Activated naive CD4-positive, alpha-beta T cell treated with anti-CD3 and anti-CD28 coated beads, Interleukin-2, amount 50 U/mL, for 72 hours (primary cell): ENCODE data around the gene BPIFA3. TPM values are rescaled to one million over a fixed set of nuclear protein-coding genes. Genes with fewer than 3 reads are reported as not detected.
A peak's percentile ranks its signal among the peaks of the same experiment; 100 is the strongest.
"Not testable (repeated sequence)": the region's sequence is repeated elsewhere in the genome, so short reads cannot be mapped to it uniquely, and the experiment has no call there.

Experiments used
- ATAC-seq, 2 donors: fragments of 150-1000 bp; cut with Tn5 transposase; 2 replicates each; pipeline ENCODE4 v1.10.0; 2021; ENCODE audit warnings: mild to moderate bottlenecking in 2 of 2, moderate library complexity in 2 of 2
- DNase-seq, 2 donors: peaks; one replicate each; pipeline ENCODE4 v3.0.0; 2021 to 2022; ENCODE audit warnings: low spot score in 2 of 2
- H3K27ac Mint-ChIP-seq, 2 donors: one replicate each; pipeline ENCODE4 v1.8.0; 2022; ENCODE audit warnings: mild to moderate bottlenecking in 2 of 2, mixed read lengths in 2 of 2
- H3K36me3 Mint-ChIP-seq, 2 donors: one replicate each; pipeline ENCODE4 v1.8.0; 2022; ENCODE audit warnings: mixed read lengths in 2 of 2
- H3K9me3 Mint-ChIP-seq, 2 donors: one replicate each; pipeline ENCODE4 v1.8.0; 2022; ENCODE audit warnings: mixed read lengths in 2 of 2
- total RNA-seq, 2 donors: library from RNA; stranded (reverse); gene quantifications; one replicate each; pipeline ENCODE4 v1.2.3, GENCODE V29; 2022

The BPIFA3 gene
- not detected for total RNA-seq

DNA sequence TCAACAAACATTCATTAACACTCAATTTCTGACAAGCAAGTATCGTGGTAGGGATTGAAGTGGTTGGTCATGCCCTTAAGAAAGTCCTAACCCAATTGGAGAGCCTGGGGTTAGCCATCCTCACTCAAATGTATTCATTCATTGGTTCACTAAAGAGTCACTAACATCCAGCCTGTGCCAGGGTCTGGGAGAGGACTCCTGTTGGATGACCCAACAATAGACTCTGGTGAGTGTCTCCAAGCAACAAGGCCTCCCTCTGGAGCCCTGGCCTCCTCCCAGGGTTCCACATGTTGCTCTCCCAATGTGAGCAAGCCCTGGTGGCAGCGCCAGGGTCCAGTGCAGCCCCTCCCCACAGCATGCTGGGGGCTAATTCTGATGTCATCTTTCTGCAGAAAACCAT is at the start of gene BPIFA3:
Gene BPIFA3 (plus strand): TSS at position 301 of the 400 bp plus-strand sequence. CDS start 185 bp downstream, outside the sequence.
- no peaks in the 10 kb centered on the region for H3K9me3 Mint-ChIP-seq
- ATAC-seq (no peak), DNase-seq (no peak)
- no peaks in the 10 kb centered on the region for H3K36me3 Mint-ChIP-seq
- no peak within 1 kb of the TSS for H3K27ac Mint-ChIP-seq

DNA sequence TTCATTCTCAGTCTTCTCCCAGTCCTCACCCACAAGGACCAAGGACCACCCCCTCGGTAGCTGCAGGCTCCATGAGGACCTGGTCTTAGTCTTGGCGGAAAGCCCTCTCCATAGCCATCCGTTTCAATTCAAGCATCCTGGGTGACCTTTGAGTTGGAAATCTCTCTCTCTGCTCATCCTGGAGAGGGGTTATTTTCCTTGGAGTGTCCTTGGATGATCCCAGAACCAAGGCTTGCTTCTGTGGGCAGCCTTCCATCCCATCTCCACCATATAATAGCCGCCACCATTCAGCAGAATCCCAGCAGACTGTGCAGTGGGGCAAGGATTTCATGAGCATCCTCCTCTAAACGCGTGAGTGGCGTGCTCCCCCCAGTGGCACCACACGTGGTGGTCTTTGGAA is 49.3 kb upstream of the BPIFA3 start, which contains the start of gene BPIFA2:
Gene BPIFA2 (plus strand): TSS at position 301 of the 400 bp plus-strand sequence. CDS start 987 bp downstream, outside the sequence.
- no peak within 1 kb of the TSS for H3K27ac Mint-ChIP-seq
- ATAC-seq: no peak
- no peak for DNase-seq
- H3K36me3 Mint-ChIP-seq: peaks cover 5 to 9% of the 10 kb centered on the region in 2 donors
- peaks cover 0 to 8% of the 10 kb centered on the region in 2 donors for H3K9me3 Mint-ChIP-seq

DNA sequence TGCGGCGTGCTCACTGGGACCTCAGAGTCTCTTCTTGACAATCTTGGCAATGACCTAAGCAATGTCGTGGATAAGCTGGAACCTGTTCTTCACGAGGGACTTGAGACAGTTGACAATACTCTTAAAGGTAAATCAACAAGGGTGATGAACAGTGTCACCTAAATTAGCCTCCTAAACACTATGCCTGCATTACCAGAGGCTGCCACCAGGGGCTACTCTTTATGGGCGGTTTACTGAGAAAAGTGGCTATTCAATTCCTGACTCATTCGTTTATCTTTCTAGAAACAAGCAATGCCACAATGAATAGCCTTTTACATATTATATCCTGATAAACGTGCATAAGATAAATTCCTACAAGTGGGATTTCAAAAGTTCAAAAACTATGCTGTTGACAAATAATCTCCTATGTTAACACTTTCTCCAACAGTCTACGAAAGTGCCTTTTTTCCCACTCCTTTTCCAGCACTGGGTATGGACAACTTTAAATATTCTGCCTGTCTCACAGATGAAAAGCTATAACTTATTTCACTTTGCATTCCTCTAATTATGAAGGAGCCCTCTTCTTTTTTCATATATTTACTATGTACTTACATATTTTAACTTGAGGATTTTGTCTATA is 47.9 kb upstream of the BPIFA3 start:
- Mint-ChIP-seq H3K9me3 (peaks cover 0 to 8% of the 10 kb centered on the region in 2 donors), H3K36me3 (peaks cover 5 to 9% of the 10 kb centered on the region in 2 donors), H3K27ac (no peak overlapping the region)
- DNase-seq (peak in 1 of 2 donors; percentile 32), ATAC-seq (no peak)

DNA sequence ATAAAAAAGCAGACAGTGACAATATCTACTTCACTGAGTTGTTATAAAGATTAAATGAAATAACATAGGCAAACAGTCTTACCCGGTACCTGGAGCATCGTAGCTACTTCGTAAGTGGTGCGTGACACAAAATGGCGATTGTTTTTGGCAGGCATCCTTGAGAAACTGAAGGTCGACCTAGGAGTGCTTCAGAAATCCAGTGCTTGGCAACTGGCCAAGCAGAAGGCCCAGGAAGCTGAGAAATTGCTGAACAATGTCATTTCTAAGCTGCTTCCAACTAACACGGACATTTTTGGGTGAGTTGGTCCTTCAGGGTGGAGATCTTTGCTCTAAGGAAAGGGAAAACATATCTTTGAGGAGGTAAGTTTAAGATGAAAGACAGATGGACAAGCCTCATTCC is 44.4 kb upstream of the BPIFA3 start:
- peaks cover 0 to 8% of the 10 kb centered on the region in 2 donors for H3K9me3 Mint-ChIP-seq
- DNase-seq: no peak
- H3K27ac Mint-ChIP-seq: no peak overlapping the region
- no peak for ATAC-seq
- H3K36me3 Mint-ChIP-seq: peaks cover 5 to 9% of the 10 kb centered on the region in 2 donors

DNA sequence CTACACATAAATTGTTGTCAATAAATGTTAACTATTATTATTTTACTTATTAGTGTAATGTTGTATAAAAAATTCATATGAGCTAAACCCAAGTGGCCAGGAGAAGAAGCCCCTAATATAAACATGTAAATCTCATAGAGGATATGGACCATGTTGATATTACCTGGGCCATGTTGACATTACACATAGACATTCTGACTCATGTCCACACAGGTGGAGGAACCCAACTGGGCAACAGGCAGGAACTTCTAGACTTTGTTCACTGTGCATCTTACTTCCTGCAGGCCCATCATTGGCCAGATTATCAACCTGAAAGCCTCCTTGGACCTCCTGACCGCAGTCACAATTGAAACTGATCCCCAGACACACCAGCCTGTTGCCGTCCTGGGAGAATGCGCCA is 42.0 kb upstream of the BPIFA3 start:
- DNase-seq (no peak), ATAC-seq (no peak)
- H3K27ac Mint-ChIP-seq: no peak overlapping the region

DNA sequence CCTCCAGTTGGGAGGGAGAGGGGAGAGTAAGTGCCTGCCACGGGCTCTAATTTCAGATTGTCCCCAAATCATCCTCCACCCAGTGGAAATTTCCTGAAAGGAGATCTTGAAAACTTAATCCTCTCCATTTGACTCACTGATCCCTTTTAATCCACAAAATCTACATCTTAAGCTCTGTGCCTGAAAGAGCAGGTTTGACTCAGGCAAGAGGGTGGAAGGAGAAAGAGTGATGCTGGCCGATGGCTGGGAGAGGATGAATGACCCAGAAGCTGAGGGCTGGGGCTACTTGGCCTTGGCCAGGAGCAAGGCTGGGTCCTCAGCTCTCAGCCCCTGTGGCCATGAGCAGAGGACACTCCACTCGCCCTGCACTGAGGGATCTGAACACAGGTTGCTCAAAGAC is 41.1 kb upstream of the BPIFA3 start:
- DNase-seq: no peak
- H3K27ac Mint-ChIP-seq: no peak overlapping the region
- H3K36me3 Mint-ChIP-seq: no peaks in the 10 kb centered on the region
- H3K9me3 Mint-ChIP-seq: no peaks in the 10 kb centered on the region
- ATAC-seq: no peak

More for the DNA sequence above, 42.0 kb upstream of the BPIFA3 start:
- no peaks in the 10 kb centered on the region for H3K36me3 Mint-ChIP-seq
- H3K9me3 Mint-ChIP-seq: no peaks in the 10 kb centered on the region

DNA sequence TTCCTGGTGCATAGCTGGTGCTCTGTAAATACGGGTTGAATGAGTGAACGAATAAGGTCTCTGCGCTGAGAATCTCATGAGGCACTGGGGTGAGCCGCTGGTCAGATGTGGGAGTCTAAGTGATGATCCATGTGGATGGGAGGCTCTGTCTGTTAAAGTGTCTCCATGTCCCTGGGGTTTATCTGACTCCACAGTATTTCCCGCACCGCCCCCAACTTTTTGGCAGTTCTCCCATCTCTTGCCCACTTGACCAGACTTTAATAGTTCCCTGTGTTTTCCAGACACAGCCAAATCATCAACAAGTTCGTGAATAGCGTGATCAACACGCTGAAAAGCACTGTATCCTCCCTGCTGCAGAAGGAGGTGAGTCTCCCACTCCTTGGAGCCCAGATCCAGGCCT is 39.3 kb upstream of the BPIFA3 start:
- H3K36me3 Mint-ChIP-seq: no peaks in the 10 kb centered on the region
- DNase-seq (no peak), ATAC-seq (no peak)
- no peak overlapping the region for H3K27ac Mint-ChIP-seq
- H3K9me3 Mint-ChIP-seq: no peaks in the 10 kb centered on the region

DNA sequence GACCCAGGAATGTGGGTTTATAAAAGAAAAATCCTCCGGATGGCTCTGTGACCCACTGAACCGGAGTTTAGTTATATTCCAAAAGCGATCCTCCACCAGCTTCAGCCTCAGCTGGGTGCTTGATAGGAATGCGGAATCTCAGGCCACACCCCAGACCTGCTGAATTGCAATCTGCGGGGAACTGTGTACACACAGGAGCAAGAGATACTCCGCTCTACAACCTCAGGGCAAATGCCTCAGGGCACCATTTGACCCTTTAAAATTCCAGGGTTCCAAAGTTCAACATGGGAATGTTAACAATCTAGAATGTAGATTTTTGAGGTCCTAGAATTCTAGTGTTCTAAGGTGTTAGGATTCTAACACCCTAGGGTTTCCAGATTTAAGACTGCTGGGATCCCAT is 38.4 kb upstream of the BPIFA3 start:
- no peak overlapping the region for H3K27ac Mint-ChIP-seq
- ATAC-seq (no peak), DNase-seq (no peak)
- H3K9me3 Mint-ChIP-seq: no peaks in the 10 kb centered on the region
- no peaks in the 10 kb centered on the region for H3K36me3 Mint-ChIP-seq

DNA sequence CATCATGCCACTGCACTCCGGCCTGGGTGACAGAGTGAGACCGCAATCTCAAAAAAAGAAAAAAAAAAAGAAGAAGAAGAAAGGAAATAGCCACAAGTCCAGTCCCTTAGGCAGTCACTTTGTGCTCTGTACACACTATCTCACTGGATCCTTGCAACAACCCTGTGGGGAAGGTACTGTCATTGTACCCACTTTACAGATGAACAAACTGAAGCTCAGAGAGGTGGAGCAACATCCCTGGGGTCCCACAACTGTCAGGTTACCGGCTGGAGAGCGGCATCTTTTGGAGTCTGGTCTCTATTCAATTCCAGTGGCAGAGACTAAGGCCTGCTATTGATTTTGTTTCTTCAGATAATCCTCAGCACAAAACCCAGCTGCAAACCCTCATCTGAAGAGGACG is 37.0 kb upstream of the BPIFA3 start:
- ATAC-seq (no peak), DNase-seq (no peak)
- peak overlapping the region in 1 of 2 donors; percentile 79 for H3K27ac Mint-ChIP-seq
- H3K9me3 Mint-ChIP-seq: no peaks in the 10 kb centered on the region
- no peaks in the 10 kb centered on the region for H3K36me3 Mint-ChIP-seq

DNA sequence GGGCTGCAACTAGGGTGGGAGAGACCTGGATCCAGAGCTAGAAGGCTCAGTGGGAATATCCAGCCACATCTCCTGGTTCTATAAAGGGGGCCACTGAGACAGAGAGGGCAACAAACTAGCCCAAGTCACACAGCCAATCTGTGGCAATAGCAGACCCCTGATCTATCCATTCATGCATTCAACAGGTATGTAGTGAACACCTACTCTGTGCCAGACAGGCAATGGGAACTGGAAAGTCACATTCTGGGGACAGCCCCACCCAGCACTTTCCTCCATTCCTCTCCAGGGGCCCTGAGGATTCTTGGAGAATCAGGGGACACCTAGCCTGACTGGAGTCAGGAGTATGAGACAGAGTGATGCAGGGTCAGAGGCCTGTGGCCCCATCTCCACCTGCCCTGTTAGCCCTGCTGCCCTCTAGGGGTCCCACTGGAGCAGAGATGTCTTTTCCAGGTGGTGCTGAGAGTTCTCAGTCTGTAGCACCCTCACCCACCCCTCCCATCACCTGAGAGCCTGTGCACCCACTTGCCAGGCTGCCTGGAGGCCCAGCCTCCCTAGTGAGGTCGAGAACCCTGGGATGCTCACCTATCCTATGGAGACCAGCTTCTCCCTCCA is 35.6 kb upstream of the BPIFA3 start:
- H3K9me3 Mint-ChIP-seq: no peaks in the 10 kb centered on the region
- no peak for DNase-seq
- H3K27ac Mint-ChIP-seq: no peak overlapping the region
- no peaks in the 10 kb centered on the region for H3K36me3 Mint-ChIP-seq
- no peak for ATAC-seq

DNA sequence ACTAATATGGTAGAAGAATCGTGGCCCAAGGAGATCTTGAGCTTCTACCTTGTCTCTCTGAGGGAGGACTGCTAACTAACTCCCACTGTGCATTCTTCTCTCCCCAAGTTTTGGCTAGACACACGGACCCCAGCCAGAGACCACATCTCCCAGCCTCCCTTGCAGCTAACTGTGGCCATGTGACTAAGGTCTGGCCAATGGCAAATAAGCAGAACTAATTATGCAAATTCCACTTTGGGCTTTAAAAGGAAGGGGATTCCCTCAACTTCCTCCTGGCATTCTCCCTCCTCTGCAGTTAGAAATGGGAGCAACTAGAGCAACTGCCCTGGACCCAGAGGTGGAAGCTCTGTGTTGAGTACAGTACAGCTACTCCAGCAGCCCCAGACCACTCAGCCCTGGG is 33.8 kb upstream of the BPIFA3 start:
- ATAC-seq: no peak
- DNase-seq: no peak
- Mint-ChIP-seq H3K36me3 (no peaks in the 10 kb centered on the region), H3K9me3 (no peaks in the 10 kb centered on the region), H3K27ac (no peak overlapping the region)

DNA sequence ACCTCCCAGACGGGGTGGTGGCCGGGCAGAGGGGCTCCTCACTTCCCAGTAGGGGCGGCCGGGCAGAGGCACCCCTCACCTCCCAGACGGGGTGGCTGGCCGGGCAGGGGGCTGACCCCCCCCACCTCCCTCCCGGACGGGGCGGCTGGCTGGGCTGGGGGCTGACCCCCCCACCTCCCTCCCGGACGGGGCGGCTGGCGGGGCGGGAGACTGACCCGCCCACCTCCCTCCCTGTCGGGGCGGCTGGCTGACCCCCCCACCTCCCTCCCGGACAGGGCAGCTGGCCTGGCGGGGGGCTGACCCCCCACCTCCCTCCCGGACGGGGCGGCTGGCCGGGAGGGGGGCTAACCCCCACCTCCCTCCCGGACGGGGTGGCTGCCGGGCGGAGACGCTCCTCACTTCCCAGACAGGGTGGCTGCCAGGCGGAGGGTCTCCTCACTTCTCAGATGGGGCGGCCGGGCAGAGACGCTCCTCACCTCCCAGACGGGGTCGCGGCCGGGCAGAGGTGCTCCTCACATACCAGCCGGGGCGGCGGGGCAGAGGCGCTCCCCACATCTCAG is 32.0 kb upstream of the BPIFA3 start:
- not testable (repeated sequence) for H3K27ac Mint-ChIP-seq, ATAC-seq, DNase-seq, H3K9me3 Mint-ChIP-seq, H3K36me3 Mint-ChIP-seq

DNA sequence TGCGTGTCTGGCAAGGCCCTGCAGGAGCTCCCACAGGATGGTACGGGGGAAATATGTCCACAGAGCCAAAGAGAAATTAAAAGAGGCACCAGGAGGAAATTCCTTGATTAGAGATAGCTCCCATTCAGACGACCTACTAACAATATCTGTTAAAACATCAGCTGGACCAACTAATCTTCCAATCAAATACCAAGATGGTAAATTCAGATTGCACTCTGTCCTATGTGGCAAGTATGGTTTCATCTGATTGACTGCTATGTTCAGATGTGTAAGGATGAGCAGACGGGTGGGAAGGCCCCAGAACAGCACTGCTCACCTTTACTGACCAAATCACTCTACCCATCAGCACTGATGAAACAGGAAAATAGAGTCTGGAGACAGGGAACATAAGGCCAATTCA is 29.7 kb upstream of the BPIFA3 start:
- no peaks in the 10 kb centered on the region for H3K9me3 Mint-ChIP-seq
- H3K36me3 Mint-ChIP-seq: no peaks in the 10 kb centered on the region
- no peak for DNase-seq

DNA sequence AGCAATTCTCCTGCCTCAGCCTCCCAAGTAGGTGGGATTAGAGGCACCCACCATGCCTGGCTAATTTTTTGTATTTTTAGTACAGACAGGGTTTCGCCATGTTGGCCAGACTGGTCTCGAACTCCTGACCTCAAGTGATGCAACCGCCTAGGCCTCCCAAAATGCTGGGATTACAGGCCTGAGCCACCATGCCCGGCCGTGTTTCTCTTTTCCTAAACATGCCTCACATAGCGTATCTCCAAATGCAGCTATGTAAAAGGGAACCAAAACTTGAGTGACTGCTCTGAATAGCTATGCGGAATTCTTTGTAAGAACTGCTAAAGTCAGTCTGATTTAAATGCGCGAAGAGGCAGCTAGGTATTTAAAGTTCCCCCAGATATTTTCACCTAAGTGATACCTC is 28.7 kb upstream of the BPIFA3 start:
- Mint-ChIP-seq H3K27ac (no peak overlapping the region), H3K9me3 (no peaks in the 10 kb centered on the region), H3K36me3 (no peaks in the 10 kb centered on the region)
- DNase-seq (no peak), ATAC-seq (no peak)

More for the DNA sequence above, 29.7 kb upstream of the BPIFA3 start:
- no peak for ATAC-seq
- no peak overlapping the region for H3K27ac Mint-ChIP-seq

DNA sequence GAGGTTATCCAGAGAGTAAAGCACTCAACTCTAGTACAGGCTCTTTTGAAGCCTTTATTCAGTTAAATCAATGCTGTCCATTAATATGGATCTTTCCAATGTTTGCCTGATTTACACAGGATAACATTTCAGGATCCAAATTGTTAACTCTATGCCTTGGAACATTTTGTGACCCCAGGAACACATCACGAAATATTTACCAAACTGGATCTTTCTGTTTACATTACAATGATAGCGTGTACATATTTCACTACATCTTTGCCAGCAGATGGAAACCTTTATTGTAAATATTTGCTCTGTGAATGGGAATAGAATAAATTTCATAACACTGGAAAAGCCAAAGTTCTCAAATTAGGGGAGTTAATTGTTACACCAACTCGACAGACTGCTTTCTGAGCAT is 25.7 kb upstream of the BPIFA3 start:
- Mint-ChIP-seq H3K36me3 (no peaks in the 10 kb centered on the region), H3K27ac (no peak overlapping the region)

DNA sequence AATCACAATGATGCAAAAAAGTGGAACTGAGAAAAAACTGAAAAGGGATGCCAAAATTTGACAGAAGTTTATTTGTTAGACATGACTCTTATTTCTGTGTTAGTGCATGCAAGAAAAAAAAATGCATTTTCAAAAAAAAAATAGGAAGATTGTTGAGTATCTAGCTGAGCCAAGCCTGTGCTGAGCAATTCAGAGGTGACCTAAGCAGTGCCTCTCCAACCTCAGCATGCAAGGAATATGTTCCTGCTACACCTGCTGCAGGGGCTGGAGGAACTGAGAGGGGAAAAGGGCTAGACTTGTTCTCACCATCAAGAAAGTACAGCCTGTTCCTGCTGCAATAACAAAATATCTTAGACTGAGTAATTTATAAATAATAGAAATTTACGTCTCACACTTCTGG is 25.2 kb upstream of the BPIFA3 start:
- Mint-ChIP-seq H3K27ac (no peak overlapping the region), H3K36me3 (no peaks in the 10 kb centered on the region), H3K9me3 (no peaks in the 10 kb centered on the region)
- no peak for DNase-seq
- ATAC-seq: no peak

More for the DNA sequence above, 25.7 kb upstream of the BPIFA3 start:
- DNase-seq (no peak), ATAC-seq (no peak)
- no peaks in the 10 kb centered on the region for H3K9me3 Mint-ChIP-seq

DNA sequence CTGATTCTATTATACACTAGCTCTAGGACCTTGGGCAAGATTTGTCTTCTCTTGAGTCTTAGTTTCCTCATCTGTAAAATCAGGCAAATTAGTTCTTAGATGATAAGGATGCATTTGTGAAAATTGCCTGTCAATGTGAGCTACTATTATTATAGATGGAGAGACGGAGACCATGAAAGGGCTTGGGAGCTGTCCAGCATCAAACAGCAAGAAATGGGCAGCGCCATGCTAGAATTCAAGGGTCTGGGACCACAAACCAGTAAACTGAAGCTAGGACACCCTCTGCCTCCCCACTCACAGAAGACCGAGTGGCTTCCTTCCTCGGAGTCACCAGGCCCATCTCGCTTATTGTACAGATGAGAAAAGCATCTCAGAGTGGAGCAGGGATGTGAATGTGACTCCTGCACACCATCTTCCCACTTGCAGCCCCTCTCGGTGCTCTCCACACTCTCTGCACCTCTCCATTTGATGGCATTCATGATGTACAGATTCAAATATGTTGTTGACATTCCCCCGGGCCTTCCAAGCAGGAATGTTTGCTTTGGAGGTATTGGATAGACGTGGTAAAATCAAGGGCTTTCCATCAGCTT is 24.1 kb upstream of the BPIFA3 start:
- DNase-seq (no peak), ATAC-seq (no peak)
- Mint-ChIP-seq H3K9me3 (no peaks in the 10 kb centered on the region), H3K27ac (no peak overlapping the region), H3K36me3 (no peaks in the 10 kb centered on the region)
